ENCODE measurements around the gene LIM2.
A peak's percentile ranks its signal among the peaks of the same experiment; 100 is the strongest.

The LIM2 gene

GRCh38 chr19:51396175-51396574 lies 8.4 kb upstream of the LIM2 start:
- DNase-seq (ENCODE audit: low read depth, low spot score): no peak

- DNase-seq (ENCODE audit: low read depth, low spot score): peak; percentile 98
Observed at GRCh38 chr19:51394050-51394836, 6.5 kb upstream of the LIM2 start.

GRCh38 chr19:51392701-51393100 lies 4.9 kb upstream of the LIM2 start:
- no peak for DNase-seq (ENCODE audit: low read depth, low spot score)

- DNase-seq (ENCODE audit: low read depth, low spot score): no peak
Observed at GRCh38 chr19:51391073-51391611, 3.4 kb upstream of the LIM2 start.

- no peak for DNase-seq (ENCODE audit: low read depth, low spot score)
Observed at GRCh38 chr19:51389143-51389542, 1.4 kb upstream of the LIM2 start.

GRCh38 chr19:51386882-51387520 lies 773 bp downstream of the LIM2 start:
- no peak for DNase-seq (ENCODE audit: low read depth, low spot score)

GRCh38 chr19:51382004-51382403 lies 5.8 kb downstream of the LIM2 start:
- DNase-seq (ENCODE audit: low read depth, low spot score): no peak

GRCh38 chr19:51380379-51380778 lies 7.4 kb downstream of the LIM2 start:
- DNase-seq (ENCODE audit: low read depth, low spot score): no peak

- no peak for DNase-seq (ENCODE audit: low read depth, low spot score)
Observed at GRCh38 chr19:51377422-51377821, 10.4 kb downstream of the LIM2 start.

GRCh38 chr19:51375504-51376221 lies 12.1 kb downstream of the LIM2 start:
- DNase-seq (ENCODE audit: low read depth, low spot score): no peak

GRCh38 chr19:51372649-51373504 lies 14.9 kb downstream of the LIM2 start, which contains the start of gene NKG7:
NKG7 (minus strand) TSS chr19:51372654; CDS start chr19:51372535, 119 bp downstream.
- no peak for DNase-seq (ENCODE audit: low read depth, low spot score)

- DNase-seq (ENCODE audit: low read depth, low spot score): no peak
Observed at GRCh38 chr19:51372021-51372648, 15.6 kb downstream of the LIM2 start.

GRCh38 chr19:51371186-51371690 lies 16.5 kb downstream of the LIM2 start:
- no peak for DNase-seq (ENCODE audit: low read depth, low spot score)

- no peak for DNase-seq (ENCODE audit: low read depth, low spot score)
Observed at GRCh38 chr19:51370230-51370629, 17.5 kb downstream of the LIM2 start.

- no peak for DNase-seq (ENCODE audit: low read depth, low spot score)
Observed at GRCh38 chr19:51368366-51369282, 19.1 kb downstream of the LIM2 start, which contains the start of gene CLDND2. CLDND2 (minus strand) TSS chr19:51369003; CDS start chr19:51368577, 426 bp downstream.

GRCh38 chr19:51367565-51368365 lies 20.0 kb downstream of the LIM2 start:
- DNase-seq (ENCODE audit: low read depth, low spot score): peak; percentile 100

- DNase-seq (ENCODE audit: low read depth, low spot score): no peak
Observed at GRCh38 chr19:51367255-51367564, 20.6 kb downstream of the LIM2 start.

- peak; percentile 99 for DNase-seq (ENCODE audit: low read depth, low spot score)
Observed at GRCh38 chr19:51366389-51367254, 21.2 kb downstream of the LIM2 start.

Measured in astrocyte of the hippocampus (primary cell).